Measurements from ENCODE around the gene ZNF3. TPM values are rescaled to one million over a fixed set of nuclear protein-coding genes. Genes with fewer than 3 reads are reported as not detected.

The ZNF3 gene
- total and polyA plus RNA-seq, 9 of the 15 experiments (the other 6 are each of a cell fraction or from before 2014, with no cell fraction given), result 30.0 to 64.9 (median 51.5) TPM

GRCh38 chr7:100120733-100121036 is 39.2 kb upstream of the ZNF3 start (continued):
- TF ChIP-seq ZMIZ1 (IDR thresholded peaks at IDR 0.05; ENCODE audit: low read depth in 2 of 2, low read length in 2 of 2), result no peak
- no peak for TF ChIP-seq ZNF311 (CRISPR knock-in tag; IDR thresholded peaks at IDR 0.05)
- TF ChIP-seq TAL1 (IDR thresholded peaks at IDR 0.05), result 0 out of 2 replicates have a peak, but pooled peaks have one; percentile 2
- TF ChIP-seq DEAF1 (CRISPR knock-in tag; IDR thresholded peaks at IDR 0.05), result no peak
- TF ChIP-seq ZNF740 (CRISPR knock-in tag; IDR thresholded peaks at IDR 0.05), result no peak
- no peak for TF ChIP-seq ZNF740 (tag; IDR thresholded peaks at IDR 0.05)
- peak in 1 of 2 experiments; percentile 34; a peak in 1 of 4 replicates for TF ChIP-seq ZNF639 (CRISPR knock-in tag; conservative IDR thresholded peaks at IDR 0.05 in 1 of 2, IDR thresholded peaks at IDR 0.05 in 1 of 2)
- no peak for TF ChIP-seq GTF2B (IDR thresholded peaks at IDR 0.05; ENCODE audit: extremely low read depth, insufficient read length)
- no peak for TF ChIP-seq ESRRA (IDR thresholded peaks at IDR 0.05; ENCODE audit: borderline replicate concordance, low read depth)
- TF ChIP-seq MAFG (tag; conservative IDR thresholded peaks at IDR 0.05), result no peak
- 0 out of 2 replicates have a peak, but pooled peaks have one; percentile 29 for TF ChIP-seq ZBTB49 (CRISPR knock-in tag; IDR thresholded peaks at IDR 0.05; ENCODE audit: borderline replicate concordance)
- TF ChIP-seq ZNF277 (CRISPR knock-in tag; IDR thresholded peaks at IDR 0.05; ENCODE audit: borderline replicate concordance), result no peak
- no peak for TF ChIP-seq PRPF4 (IDR thresholded peaks at IDR 0.05; ENCODE audit: insufficient read depth, low read depth, low read length, poor library complexity, severe bottlenecking)
- no peak for TF ChIP-seq NCOA1 (IDR thresholded peaks at IDR 0.05; ENCODE audit: low read depth)
